ENCODE data around the gene LSAMP. TPM values are rescaled to one million over a fixed set of nuclear protein-coding genes. Genes with fewer than 3 reads are reported as not detected.
"Not testable (repeated sequence)": the region's sequence is repeated elsewhere in the genome, so short reads cannot be mapped to it uniquely, and the experiment has no call there.

Gene LSAMP
- total RNA-seq, 4 donors from 2014 or later = 1.1 to 3.5 (median 2.0) TPM

DNA sequence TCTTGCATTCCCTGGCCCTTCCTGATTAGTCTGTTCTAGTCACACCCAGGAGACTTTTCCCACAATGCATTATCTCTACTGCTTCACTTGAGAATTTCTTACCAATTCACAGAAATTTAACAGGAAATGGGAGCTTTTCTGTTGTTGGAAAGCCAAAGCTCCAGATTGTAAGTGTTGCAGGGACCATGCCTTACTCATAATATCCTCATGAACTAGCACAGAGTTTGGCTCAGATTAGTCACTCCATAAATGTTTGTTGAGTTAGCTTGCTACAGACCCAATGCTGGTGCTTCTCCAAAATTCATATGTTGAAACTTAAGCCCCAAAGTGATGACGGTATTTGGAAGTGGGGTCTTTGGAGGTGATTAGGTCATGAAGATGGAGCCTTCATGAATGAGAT lies 589.4 kb downstream of the LSAMP start:
- WGBS, 2 donors = 90 to 95% methylated on average over 1 of the region's 1 CpG
- intact Hi-C loops (cut with DNase I; ENCODE audit: low total_unique reads) = no loop called here
- H3K4me3 ChIP-seq (ENCODE audit: low read depth, poor library complexity, severe bottlenecking) = no peak overlapping the region
- TF ChIP-seq POLR2A (IDR thresholded peaks at IDR 0.05) = no peak
- no peak for TF ChIP-seq CTCF (IDR thresholded peaks at IDR 0.05)
- DNase-seq (ENCODE audit: low spot score in 2 of 2) = no peak

GRCh38 chr3:115853104-115853503 lies 592.2 kb downstream of the LSAMP start:
- DNase-seq (ENCODE audit: low spot score in 2 of 2) = no peak
- intact Hi-C loops (cut with DNase I; ENCODE audit: low total_unique reads) = no loop called here
- no peak for TF ChIP-seq POLR2A (IDR thresholded peaks at IDR 0.05)
- no peak for TF ChIP-seq CTCF (IDR thresholded peaks at IDR 0.05)
- H3K4me3 ChIP-seq (ENCODE audit: low read depth, poor library complexity, severe bottlenecking) = no peak overlapping the region

DNA sequence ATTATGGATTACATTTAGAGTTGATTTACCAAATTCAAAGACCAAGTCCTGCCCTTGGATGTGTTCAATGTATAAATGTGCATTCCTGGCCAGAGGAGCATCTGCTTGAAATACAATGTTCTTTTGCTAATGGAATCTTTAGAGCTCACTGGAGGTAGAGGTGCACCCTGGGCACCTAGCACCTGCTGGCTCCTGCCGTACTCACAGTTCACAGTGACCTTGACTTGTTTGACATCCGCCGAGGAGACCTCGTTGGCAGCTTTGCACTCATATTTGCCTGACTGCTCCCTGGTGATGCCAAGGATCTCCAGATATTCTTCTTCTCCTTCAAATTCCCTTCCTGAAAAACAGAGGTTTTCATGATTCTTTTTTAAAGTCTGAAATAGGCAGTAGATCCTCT lies 593.0 kb downstream of the LSAMP start:
- WGBS, 2 donors = 93% methylated on average over 4 of the region's 4 CpGs

GRCh38 chr3:115851571-115851970 lies 593.7 kb downstream of the LSAMP start:
- TF ChIP-seq CTCF (IDR thresholded peaks at IDR 0.05) (no peak), POLR2A (IDR thresholded peaks at IDR 0.05) (no peak)
- no peak overlapping the region for H3K4me3 ChIP-seq (ENCODE audit: low read depth, poor library complexity, severe bottlenecking)
- intact Hi-C loops (cut with DNase I; ENCODE audit: low total_unique reads) = no loop called here
- DNase-seq (ENCODE audit: low spot score in 2 of 2) = no peak
- 84 to 86% methylated on average over 3 of the region's 3 CpGs for WGBS, 2 donors

More for the DNA sequence above, 593.0 kb downstream of the LSAMP start:
- TF ChIP-seq POLR2A (IDR thresholded peaks at IDR 0.05) (no peak), CTCF (IDR thresholded peaks at IDR 0.05) (no peak)
- intact Hi-C loops (cut with DNase I; ENCODE audit: low total_unique reads) = no loop called here
- no peak for DNase-seq (ENCODE audit: low spot score in 2 of 2)
- no peak overlapping the region for H3K4me3 ChIP-seq (ENCODE audit: low read depth, poor library complexity, severe bottlenecking)

DNA sequence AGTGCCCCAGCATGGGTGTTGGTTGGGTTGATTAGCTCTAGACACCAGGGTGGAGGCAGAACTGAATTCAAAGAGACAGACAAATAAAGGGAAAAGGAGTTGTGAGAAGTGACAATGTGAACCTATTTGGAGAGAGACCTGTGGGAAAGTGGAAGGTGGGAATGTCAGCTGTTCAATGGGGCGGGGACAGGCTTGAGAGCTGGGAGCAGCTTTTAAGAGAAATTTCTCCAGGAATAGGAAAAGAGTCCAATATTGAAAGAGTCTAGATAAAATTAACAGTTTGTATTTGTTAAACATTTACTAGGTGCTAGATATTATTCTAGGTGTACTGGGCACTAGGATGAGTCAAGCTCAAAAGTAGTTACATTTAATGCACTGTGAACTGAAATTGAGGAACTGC lies 596.6 kb downstream of the LSAMP start:
- no peak for TF ChIP-seq POLR2A (IDR thresholded peaks at IDR 0.05)
- TF ChIP-seq CTCF (IDR thresholded peaks at IDR 0.05) = no peak
- WGBS, 2 donors = 86 to 100% methylated on average over 1 of the region's 1 CpG
- H3K4me3 ChIP-seq (ENCODE audit: low read depth, poor library complexity, severe bottlenecking) = no peak overlapping the region
- intact Hi-C loops (cut with DNase I; ENCODE audit: low total_unique reads) = no loop called here
- no peak for DNase-seq (ENCODE audit: low spot score in 2 of 2)

GRCh38 chr3:115845986-115846385 lies 599.3 kb downstream of the LSAMP start:
- 58 to 66% methylated on average over 1 of the region's 1 CpG for WGBS, 2 donors
- TF ChIP-seq POLR2A (IDR thresholded peaks at IDR 0.05) (no peak), CTCF (IDR thresholded peaks at IDR 0.05) (no peak)
- intact Hi-C loops (cut with DNase I; ENCODE audit: low total_unique reads) = no loop called here

GRCh38 chr3:115844729-115845128 lies 600.6 kb downstream of the LSAMP start:
- intact Hi-C loops (cut with DNase I; ENCODE audit: low total_unique reads); H3K4me3 ChIP-seq (ENCODE audit: low read depth, poor library complexity, severe bottlenecking); DNase-seq (ENCODE audit: low spot score in 2 of 2): not testable (repeated sequence)
- 97 to 99% methylated on average over 5 of the region's 5 CpGs for WGBS, 2 donors

More at GRCh38 chr3:115845986-115846385, 599.3 kb downstream of the LSAMP start:
- H3K4me3 ChIP-seq (ENCODE audit: low read depth, poor library complexity, severe bottlenecking) = no peak overlapping the region
- no peak for DNase-seq (ENCODE audit: low spot score in 2 of 2)

All from lower leg skin (tissue), 4 donors.